OCI-LY3 (cell line): ENCODE results near the gene OR56B4.

Source experiments
- H2AFZ ChIP-seq: fragments of 200-600, 300-600 bp; shearing (Covaris generic); 2 replicates; pipeline ENCODE4 v1.6.0; 2014; ENCODE audit warnings: antibody characterized with exemption, low read depth, low read length
- H3K27ac ChIP-seq: fragments of 200-600, 300-600 bp; sonication (generic); 2 replicates; pipeline ENCODE4 v1.5.1; 2014; ENCODE audit warnings: mild to moderate bottlenecking, low read length, moderate library complexity, mixed read lengths
- H3K27me3 ChIP-seq: fragments of 200-600, 300-600 bp; sonication (generic); 2 replicates; pipeline ENCODE4 v1.6.1; 2014; ENCODE audit warnings: low read depth, low read length, mixed read lengths
- H3K36me3 ChIP-seq: fragments of 200-600, 300-600 bp; sonication (generic); replicated peaks from 2 replicates; pipeline ENCODE3; 2014; ENCODE audit warnings: low read depth, low read length, mixed read lengths
- H3K4me1 ChIP-seq: fragments of 300-600, 200-600 bp; sonication (generic); 2 replicates; pipeline ENCODE4 v1.6.1; 2014; ENCODE audit warnings: low read length, mixed read lengths
- H3K4me2 ChIP-seq: fragments of 200-600, 300-600 bp; sonication (generic); 2 replicates; pipeline ENCODE4 v1.6.1; 2014; ENCODE audit warnings: low read length, mixed read lengths
- H3K4me3 ChIP-seq: fragments of 300-600, 200-600 bp; sonication (generic); 2 replicates; pipeline ENCODE4 v1.5.1; 2014; ENCODE audit warnings: antibody characterized with exemption, mild to moderate bottlenecking, low read length, moderate library complexity
- H3K79me2 ChIP-seq: fragments of 300-600, 200-600 bp; shearing (Covaris generic); 2 replicates; pipeline ENCODE4 v1.6.1; 2014; ENCODE audit warnings: mild to moderate bottlenecking, low read length, mixed read lengths
- H3K9ac ChIP-seq: fragments of 300-600, 200-600 bp; shearing (Covaris generic); 2 replicates; pipeline ENCODE4 v1.6.0; 2014; ENCODE audit warnings: mild to moderate bottlenecking, low read length, moderate library complexity
- H3K9me3 ChIP-seq: fragments of 200-600, 300-600 bp; shearing (Covaris generic); 2 replicates; pipeline ENCODE4 v1.6.1; 2014; ENCODE audit warnings: low read length, mixed read lengths; ENCODE audit not compliant: insufficient read depth
- H4K20me1 ChIP-seq: fragments of 200-600, 300-600 bp; sonication (generic); 2 replicates; pipeline ENCODE4 v1.6.1; 2016; ENCODE audit warnings: low read length, mixed read lengths; ENCODE audit not compliant: insufficient read depth
- EZH2phosphoT487 ChIP-seq: fragments of 200-600 bp; shearing (Covaris generic); IDR thresholded peaks from 2 replicates; pipeline ENCODE4 v1.6.1; 2018; ENCODE audit warnings: antibody characterized with exemption, mixed run types, low read depth
- TF ChIP-seq, protein P1 (sequence below): fragments of 200-600, 300-600 bp; sonication (generic); IDR thresholded peaks from 2 replicates; pipeline ENCODE4 v1.5.1; 2014; ENCODE audit warnings: antibody characterized with exemption, low read length, low read depth

Gene OR56B4

DNA sequence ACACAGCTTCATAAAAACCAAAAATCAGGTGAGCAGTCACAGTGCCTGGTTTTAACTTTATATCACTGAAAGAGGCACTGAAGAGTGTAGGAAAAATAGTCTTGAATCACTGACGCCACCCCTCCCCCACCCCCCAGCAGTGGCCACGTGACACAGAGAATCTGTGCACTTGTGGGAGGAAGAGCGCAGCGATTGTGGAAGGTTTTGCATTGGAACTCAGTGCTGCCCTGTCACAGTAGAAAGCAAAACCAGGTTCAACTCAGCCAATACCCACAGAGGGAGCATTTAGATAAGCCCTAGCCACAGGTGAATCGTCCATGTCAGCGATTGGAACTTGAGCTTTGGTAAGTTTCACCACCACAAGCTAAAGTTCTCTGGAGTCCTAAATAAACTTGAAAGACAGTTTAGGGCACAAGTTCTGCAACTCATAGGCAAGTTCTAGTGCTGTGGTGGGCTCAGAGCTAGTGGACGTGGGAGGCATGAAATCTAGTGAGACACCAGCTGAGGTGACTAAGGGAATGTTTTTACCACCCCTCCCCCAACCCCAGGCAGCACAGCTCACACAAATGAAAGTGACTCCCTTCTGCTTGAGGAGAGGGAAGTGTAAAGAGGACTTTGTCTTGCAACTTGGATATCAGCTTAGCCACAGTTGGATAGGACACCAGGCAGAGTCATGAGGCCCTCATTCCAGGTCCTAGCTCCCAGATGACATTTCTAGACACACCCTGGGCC, 49.3 kb downstream of the OR56B4 start:
- H3K9me3 ChIP-seq: no peaks in the 10 kb centered on the region
- no peaks in the 10 kb centered on the region for H3K4me1 ChIP-seq
- no peaks in the 10 kb centered on the region for H3K79me2 ChIP-seq
- H3K9ac ChIP-seq: no peak overlapping the region
- H3K4me2 ChIP-seq: no peak overlapping the region
- no peak overlapping the region for H2AFZ ChIP-seq
- no peaks in the 10 kb centered on the region for H4K20me1 ChIP-seq
- H3K27me3 ChIP-seq: no peaks in the 10 kb centered on the region; the same call in 1 of the 2 replicates
- H3K27ac ChIP-seq: no peak overlapping the region
- TF ChIP-seq, protein P1, sequence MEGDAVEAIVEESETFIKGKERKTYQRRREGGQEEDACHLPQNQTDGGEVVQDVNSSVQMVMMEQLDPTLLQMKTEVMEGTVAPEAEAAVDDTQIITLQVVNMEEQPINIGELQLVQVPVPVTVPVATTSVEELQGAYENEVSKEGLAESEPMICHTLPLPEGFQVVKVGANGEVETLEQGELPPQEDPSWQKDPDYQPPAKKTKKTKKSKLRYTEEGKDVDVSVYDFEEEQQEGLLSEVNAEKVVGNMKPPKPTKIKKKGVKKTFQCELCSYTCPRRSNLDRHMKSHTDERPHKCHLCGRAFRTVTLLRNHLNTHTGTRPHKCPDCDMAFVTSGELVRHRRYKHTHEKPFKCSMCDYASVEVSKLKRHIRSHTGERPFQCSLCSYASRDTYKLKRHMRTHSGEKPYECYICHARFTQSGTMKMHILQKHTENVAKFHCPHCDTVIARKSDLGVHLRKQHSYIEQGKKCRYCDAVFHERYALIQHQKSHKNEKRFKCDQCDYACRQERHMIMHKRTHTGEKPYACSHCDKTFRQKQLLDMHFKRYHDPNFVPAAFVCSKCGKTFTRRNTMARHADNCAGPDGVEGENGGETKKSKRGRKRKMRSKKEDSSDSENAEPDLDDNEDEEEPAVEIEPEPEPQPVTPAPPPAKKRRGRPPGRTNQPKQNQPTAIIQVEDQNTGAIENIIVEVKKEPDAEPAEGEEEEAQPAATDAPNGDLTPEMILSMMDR: no peak
- no peak for TF ChIP-seq EZH2phosphoT487
- H3K36me3 ChIP-seq: no peaks in the 10 kb centered on the region
- H3K4me3 ChIP-seq: no peak overlapping the region
